AG10803 (cell line): Measurements from ENCODE around the gene HDAC11.
A peak's percentile ranks its signal among the peaks of the same experiment; 100 is the strongest.

Source experiments
- DNase-seq: peaks from one replicate; pipeline ENCODE4 v3.0.0; 2010; ENCODE audit warnings: low read depth
- H3K4me3 ChIP-seq: 2 replicates; pipeline ENCODE4 v1.5.1; 2011; ENCODE audit warnings: mild to moderate bottlenecking, low read length, control low read depth
- TF ChIP-seq, protein P1 (sequence below): conservative IDR thresholded peaks from 2 replicates; pipeline ENCODE4 v1.5.1; 2011; ENCODE audit warnings: mild to moderate bottlenecking, low read length, control low read depth, inconsistent platforms

The HDAC11 gene

DNA sequence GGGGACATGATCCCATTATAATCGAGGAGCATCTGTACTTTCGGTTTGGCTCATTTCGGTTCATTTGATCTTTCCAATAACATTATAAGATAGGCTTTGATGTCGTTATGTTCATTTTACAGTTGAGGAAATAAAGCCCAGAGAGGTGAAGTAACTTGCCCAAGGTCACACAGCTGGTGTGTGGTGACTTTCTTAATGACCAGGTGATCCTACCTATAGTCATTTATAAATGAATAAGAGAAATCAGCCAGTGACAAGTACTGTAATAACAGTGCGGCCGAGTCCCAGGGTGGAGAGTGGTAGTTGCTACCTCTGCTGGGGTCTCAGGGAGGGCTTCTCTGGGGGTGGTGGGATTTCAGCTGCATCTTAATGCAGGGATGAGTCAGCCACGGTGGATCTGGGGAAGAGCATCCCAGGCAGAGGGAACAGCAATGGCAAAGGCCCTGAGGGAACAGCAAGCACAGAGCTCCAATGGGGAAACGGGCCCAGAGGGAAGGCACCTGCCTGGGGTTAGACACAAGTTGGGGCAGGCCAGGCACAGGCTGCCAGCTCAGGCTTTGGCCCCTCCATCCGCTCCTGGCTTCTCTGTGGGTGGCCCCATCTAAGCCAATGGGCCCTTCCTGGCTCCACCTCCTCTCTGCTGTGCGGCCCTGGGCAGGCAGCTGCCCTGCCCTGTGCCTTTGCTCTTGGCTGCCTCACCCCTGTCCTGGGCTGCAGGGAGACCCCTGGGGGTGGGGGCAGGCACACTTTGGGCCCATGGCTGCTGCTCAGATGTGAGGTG lies 67.7 kb downstream of the HDAC11 start:
- TF ChIP-seq, protein P1, sequence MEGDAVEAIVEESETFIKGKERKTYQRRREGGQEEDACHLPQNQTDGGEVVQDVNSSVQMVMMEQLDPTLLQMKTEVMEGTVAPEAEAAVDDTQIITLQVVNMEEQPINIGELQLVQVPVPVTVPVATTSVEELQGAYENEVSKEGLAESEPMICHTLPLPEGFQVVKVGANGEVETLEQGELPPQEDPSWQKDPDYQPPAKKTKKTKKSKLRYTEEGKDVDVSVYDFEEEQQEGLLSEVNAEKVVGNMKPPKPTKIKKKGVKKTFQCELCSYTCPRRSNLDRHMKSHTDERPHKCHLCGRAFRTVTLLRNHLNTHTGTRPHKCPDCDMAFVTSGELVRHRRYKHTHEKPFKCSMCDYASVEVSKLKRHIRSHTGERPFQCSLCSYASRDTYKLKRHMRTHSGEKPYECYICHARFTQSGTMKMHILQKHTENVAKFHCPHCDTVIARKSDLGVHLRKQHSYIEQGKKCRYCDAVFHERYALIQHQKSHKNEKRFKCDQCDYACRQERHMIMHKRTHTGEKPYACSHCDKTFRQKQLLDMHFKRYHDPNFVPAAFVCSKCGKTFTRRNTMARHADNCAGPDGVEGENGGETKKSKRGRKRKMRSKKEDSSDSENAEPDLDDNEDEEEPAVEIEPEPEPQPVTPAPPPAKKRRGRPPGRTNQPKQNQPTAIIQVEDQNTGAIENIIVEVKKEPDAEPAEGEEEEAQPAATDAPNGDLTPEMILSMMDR, result no peak
- no peak for DNase-seq
- H3K4me3 ChIP-seq, result no peak overlapping the region

DNA sequence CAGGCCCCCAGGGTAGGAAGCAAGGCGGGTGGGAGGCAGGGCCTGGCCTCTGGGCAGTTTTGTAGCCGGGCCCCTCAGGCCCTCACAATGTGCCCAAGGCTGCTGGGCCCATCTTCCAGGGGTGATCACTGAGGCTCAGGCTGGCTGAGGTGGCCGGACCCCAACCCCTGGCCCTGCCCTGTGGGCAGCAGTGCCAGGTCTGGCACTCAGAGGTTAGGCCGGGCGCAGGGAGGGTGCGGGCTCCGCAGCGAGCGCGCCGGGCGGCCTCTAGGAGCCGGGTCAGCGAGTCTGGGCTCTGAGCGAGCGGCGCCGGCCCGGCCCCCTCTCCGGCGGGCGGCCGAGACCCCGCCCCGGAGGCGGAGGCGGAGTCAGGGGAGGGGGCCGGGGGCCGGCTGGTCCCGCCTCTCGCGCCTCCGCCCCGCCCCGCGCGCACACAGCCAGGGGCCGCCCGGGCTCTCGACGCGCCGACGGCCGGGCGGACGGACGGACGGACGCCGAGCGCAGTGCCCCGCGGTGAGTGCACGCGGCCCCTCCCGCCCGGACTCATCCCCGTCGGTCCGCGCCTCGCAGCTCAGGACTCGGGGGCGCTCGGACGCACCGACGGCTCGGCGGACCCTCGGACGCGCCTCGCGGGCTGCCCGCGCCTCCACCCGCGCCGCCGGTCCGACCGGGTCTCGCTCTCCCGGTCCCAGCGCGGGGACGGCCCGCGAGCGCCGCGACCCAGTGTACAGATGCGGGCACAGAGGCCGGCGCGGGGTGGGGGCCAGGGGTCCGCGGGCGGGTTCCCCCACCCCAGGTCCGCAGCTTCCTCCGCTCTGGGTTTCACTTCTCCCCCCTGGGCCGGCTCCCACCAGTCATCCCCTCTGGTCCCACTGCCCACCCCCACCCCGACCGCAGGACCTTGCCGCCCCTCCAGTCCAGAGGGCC lies 68.9 kb downstream of the HDAC11 start, which contains the start of gene FBLN2:
Gene FBLN2, plus strand, starts transcription at position 430 of the 927 bp plus-strand sequence. CDS start 21,231 bp downstream, outside the sequence.
- peak; percentile 66 for DNase-seq
- TF ChIP-seq, protein P1, result no peak
- H3K4me3 ChIP-seq, result peak within 1 kb of the TSS; percentile 64

DNA sequence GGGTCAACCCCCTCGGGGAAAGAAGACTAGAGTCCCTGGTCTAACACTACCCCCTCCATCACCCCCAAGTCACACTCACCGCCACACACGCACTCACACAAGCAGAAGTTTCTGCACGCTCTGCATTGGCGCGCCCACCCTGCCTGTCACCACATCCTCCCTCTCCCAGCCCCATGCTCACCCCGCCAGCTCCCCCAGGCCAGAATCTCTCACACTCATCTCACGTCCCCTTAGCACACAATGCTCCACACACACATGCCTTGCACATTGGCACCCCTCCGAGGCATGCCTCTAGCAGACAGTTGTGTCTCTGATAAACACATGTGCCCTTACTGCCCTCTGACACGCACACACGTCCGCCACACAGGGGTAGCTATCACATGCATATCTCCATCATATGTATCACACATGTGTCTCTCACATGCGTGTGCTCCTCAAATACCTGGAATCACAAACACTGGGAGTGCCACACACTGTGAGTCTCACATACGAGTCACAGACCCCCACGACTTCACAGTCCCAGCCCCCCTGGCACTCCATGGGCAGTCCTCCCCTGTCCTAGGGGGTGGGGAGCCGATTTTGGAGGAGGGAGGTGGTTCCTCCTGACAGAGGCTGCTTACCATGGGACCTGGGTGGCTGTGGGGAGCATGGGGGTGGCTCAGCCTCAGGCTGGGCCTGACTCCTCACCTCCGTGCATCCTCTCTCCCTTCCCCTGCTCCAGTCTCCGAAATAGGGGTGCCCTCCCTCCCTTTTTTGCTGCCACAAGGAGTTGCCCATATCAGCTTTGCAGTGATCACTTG lies 69.7 kb downstream of the HDAC11 start:
- peak overlapping the region; percentile 64 for H3K4me3 ChIP-seq
- DNase-seq, result peak; percentile 54

DNA sequence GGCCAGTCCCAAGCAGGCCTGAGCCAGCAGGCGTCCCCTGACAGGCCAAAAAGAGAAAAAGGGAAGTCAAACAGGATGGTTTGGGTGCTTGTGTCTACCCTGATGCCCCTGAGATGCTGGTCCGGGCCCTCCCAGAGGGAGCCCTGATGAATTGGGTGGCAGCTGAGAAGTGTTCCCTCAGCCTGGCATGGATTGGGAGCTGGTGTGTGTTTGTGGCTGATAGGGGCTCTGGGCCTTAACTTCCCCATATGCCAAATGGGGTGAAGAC lies 70.3 kb downstream of the HDAC11 start:
- H3K4me3 ChIP-seq, result peak overlapping the region; percentile 64
- DNase-seq, result no peak
- TF ChIP-seq, protein P1, result no peak

More for the DNA sequence above, 69.7 kb downstream of the HDAC11 start:
- TF ChIP-seq, protein P1, result no peak

DNA sequence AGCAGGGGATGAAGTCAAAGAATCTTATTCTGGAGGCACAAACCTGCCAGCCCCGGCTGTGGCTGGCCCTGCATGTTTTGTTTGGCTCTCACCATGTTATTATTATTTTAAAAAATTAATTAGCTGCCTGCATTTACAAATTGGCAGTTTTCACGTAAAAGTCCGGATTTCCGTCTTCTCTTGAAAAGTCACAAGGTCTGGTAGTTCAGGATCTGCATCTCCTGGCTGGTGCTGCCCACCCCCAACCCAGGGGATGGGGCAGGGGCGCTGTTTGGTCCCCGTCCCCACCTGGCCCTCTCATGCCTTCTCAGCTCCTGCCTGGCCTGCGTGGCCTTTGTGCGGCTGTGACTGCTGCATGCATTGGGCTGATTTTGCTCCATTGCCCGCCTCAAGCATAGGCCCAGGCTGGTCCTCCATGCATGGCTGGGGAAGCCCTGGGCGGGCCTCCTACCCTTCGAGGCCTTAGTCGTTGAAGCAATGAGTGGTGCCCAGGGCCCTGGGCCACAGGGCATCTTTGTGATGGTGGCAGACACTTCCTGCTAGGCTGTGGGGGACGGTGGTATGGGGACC lies 70.8 kb downstream of the HDAC11 start:
- TF ChIP-seq, protein P1, result no peak
- no peak for DNase-seq
- peak overlapping the region; percentile 64 for H3K4me3 ChIP-seq

DNA sequence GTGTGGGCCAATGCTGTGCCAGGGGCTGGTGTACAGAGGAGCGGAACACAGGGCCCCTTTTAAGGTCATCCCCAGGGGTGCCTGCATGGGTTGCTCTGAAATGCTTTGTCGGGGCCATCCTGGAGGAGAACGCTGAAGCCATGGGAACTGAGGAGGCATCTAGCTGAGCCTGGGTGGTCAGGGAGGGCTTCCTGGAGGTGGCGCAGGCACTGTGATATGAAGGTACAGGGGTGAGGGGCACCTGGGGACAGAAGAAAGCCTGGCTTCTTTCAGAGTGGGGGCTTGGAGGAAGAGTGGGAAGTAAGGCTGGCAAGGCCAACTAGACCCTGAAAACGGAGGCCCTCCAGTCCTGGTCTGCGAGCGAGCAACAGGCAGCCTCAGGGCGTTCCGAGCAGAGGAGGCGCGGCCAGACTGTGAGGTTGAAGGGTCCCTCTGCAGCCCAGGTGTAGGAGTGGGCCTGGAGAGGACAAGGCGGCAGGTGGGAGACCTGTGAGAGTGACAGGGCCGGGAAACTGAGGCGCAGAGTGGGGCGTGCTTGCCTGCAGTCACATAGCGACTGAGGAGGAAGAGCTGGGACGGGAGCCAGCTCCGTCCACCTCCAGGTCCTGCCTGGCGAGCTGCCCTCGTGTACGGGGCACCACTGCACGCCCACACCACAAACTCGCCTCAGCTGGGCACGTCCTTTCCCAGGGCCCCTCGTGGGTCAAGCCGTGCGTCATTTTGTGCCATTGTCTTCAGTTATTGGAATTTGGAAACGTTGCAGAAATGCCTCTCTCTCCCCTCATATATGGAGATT lies 72.9 kb downstream of the HDAC11 start:
- DNase-seq, result no peak
- TF ChIP-seq, protein P1, result no peak
- H3K4me3 ChIP-seq, result no peak overlapping the region
